Measurements from ENCODE around the gene GRM3. TPM values are rescaled to one million over a fixed set of nuclear protein-coding genes. Genes with fewer than 3 reads are reported as not detected.

The GRM3 gene
- not detected in 2 replicates for total RNA-seq

DNA sequence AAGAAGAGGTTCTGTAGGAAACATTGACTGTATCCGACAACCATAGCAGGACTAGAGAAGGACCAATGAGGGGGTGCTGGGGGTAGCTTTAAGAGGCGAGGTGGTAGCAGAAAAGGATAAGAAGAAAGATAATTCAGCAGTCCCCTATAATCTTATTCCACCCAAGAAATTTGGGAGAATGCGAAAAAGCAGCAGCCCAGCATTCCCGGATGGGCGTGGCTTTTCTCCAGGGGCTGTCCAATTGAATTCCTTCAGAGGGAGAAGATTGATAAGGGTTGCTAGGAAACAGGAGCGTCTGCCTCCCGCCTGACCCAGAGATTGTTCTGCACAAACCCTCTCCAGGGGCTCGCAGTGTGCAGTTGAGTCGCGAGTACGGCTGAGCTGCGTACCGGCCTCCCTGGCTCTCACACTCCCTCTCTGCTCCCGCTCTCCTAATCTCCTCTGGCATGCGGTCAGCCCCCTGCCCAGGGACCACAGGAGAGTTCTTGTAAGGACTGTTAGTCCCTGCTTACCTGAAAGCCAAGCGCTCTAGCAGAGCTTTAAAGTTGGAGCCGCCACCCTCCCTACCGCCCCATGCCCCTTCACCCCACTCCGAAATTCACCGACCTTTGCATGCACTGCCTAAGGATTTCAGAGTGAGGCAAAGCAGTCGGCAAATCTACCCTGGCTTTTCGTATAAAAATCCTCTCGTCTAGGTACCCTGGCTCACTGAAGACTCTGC lies at the start of gene GRM3:
TSS of gene GRM3 (plus strand) at position 349 of the 721 bp plus-strand sequence. CDS start 121,237 bp downstream, outside the sequence.

